HepG2 (cell line): ENCODE results near the gene DMTF1. TPM values are rescaled to one million over a fixed set of nuclear protein-coding genes. Genes with fewer than 3 reads are reported as not detected.

Experiments used
- BRF2 ChIP-seq: sonication (generic); formaldehyde crosslinking; IDR thresholded peaks from 2 replicates; pipeline ENCODE4 v1.8.1; 2022; ENCODE audit warnings: mild to moderate bottlenecking, missing genetic modification reagents
- CBX5 ChIP-seq: sonication (generic); formaldehyde crosslinking; IDR thresholded peaks from 2 replicates; pipeline ENCODE4 v1.4.0; 2020; ENCODE audit warnings: missing genetic modification reagents, borderline replicate concordance
- CENPX ChIP-seq: sonication (generic); formaldehyde crosslinking; IDR thresholded peaks from 2 replicates; pipeline ENCODE4 v1.9.0; 2021; ENCODE audit warnings: mild to moderate bottlenecking, missing genetic modification reagents, moderate library complexity
- FOXC1 ChIP-seq: sonication (generic); formaldehyde crosslinking; IDR thresholded peaks from 2 replicates; pipeline ENCODE4 v1.8.0; 2022; ENCODE audit warnings: mild to moderate bottlenecking, missing genetic modification reagents, borderline replicate concordance
- GABPB1 ChIP-seq: IDR thresholded peaks from 2 replicates; pipeline ENCODE4 v1.6.1; 2016; ENCODE audit warnings: mild to moderate bottlenecking, missing genetic modification reagents, moderate library complexity, missing compliant biosample characterization
- NR1H2 ChIP-seq: sonication (generic); formaldehyde crosslinking; IDR thresholded peaks from 2 replicates; pipeline ENCODE4 v1.8.1; 2022; ENCODE audit warnings: low read depth, missing genetic modification reagents, borderline replicate concordance
- NR2F2 ChIP-seq: IDR thresholded peaks from 2 replicates; pipeline ENCODE4 v1.6.1; 2012; ENCODE audit warnings: low read depth, inconsistent platforms, borderline replicate concordance
- PBX3 ChIP-seq: sonication (generic); formaldehyde crosslinking; IDR thresholded peaks from 2 replicates; pipeline ENCODE4 v1.8.1; 2023; ENCODE audit warnings: missing genetic modification reagents, inconsistent platforms, borderline replicate concordance
- RCOR2 ChIP-seq: IDR thresholded peaks from 2 replicates; pipeline ENCODE4 v1.6.1; 2016; ENCODE audit warnings: missing biosample characterization, missing genetic modification reagents
- RNF219 ChIP-seq: sonication (generic); formaldehyde crosslinking; IDR thresholded peaks from 2 replicates; pipeline ENCODE4 v1.5.0; 2020; ENCODE audit warnings: mild to moderate bottlenecking, missing genetic modification reagents
- SCMH1 ChIP-seq: sonication (generic); formaldehyde crosslinking; IDR thresholded peaks from 2 replicates; pipeline ENCODE4 v1.9.0; 2021; ENCODE audit warnings: missing genetic modification reagents, mild to moderate bottlenecking, borderline replicate concordance
- ZFAT ChIP-seq: sonication (generic); formaldehyde crosslinking; conservative IDR thresholded peaks from 2 replicates; pipeline ENCODE4 v1.8.1; 2023; ENCODE audit warnings: missing genetic modification reagents, inconsistent platforms
- ZNF121 ChIP-seq: sonication (generic); formaldehyde crosslinking; IDR thresholded peaks from 2 replicates; pipeline ENCODE4 v1.5.0; 2020; ENCODE audit warnings: mild to moderate bottlenecking, missing genetic modification reagents
- ZNF136 ChIP-seq: sonication (generic); formaldehyde crosslinking; IDR thresholded peaks from 2 replicates; pipeline ENCODE4 v1.8.1; 2022; ENCODE audit warnings: low read depth, mild to moderate bottlenecking, moderate library complexity, missing genetic modification reagents
- ZNF224 ChIP-seq: sonication (generic); formaldehyde crosslinking; IDR thresholded peaks from 2 replicates; pipeline ENCODE4 v1.5.0; 2020; ENCODE audit warnings: mild to moderate bottlenecking, missing genetic modification reagents
- ZNF274 ChIP-seq: sonication (generic); formaldehyde crosslinking; IDR thresholded peaks from 2 replicates; pipeline ENCODE4 v1.5.1; 2020; ENCODE audit warnings: mild to moderate bottlenecking, missing genetic modification reagents
- ZNF501 ChIP-seq: sonication (generic); formaldehyde crosslinking; IDR thresholded peaks from 2 replicates; pipeline ENCODE4 v1.5.1; 2020; ENCODE audit warnings: mild to moderate bottlenecking, moderate library complexity, missing genetic modification reagents
- ZNF646 ChIP-seq: sonication (generic); formaldehyde crosslinking; IDR thresholded peaks from 2 replicates; pipeline ENCODE4 v1.9.0; 2021; ENCODE audit warnings: mild to moderate bottlenecking, missing genetic modification reagents
- ZZZ3 ChIP-seq: sonication (generic); formaldehyde crosslinking; IDR thresholded peaks from 2 replicates; pipeline ENCODE4 v1.4.0; 2020; ENCODE audit warnings: missing genetic modification reagents, mild to moderate bottlenecking, borderline replicate concordance
- polyA plus RNA-seq, 8 experiments: library from polyadenylated mRNA; depleted of rRNA in 3 of 8; stranded (reverse) in 7 of 8; unstranded in 1 of 8; fragments of >200 nt; fragmentation: Illumina TruSeq in 4 of 8; extraction: Trizol in 4 of 8; gene quantifications; 2 replicates each; pipeline versions ENCODE4 v1.2.1 to v1.2.3, GENCODE V29; 2011 to 2016; ENCODE audit warnings: low read depth in 4 of 8, missing spikeins in 1 of 8, mixed read lengths in 1 of 8; ENCODE audit not compliant: insufficient read depth in 1 of 8
- total RNA-seq, 5 experiments: library from RNA; depleted of rRNA; stranded (reverse); fragments of >200 nt; fragmentation: Illumina TruSeq; extraction: Trizol; gene quantifications; 2 replicates each; pipeline ENCODE4 v1.2.3, GENCODE V29; 2016; ENCODE audit warnings: low read depth in 1 of 5

The DMTF1 gene
- total and polyA plus RNA-seq, 2 of the 13 experiments (the other 11 are each of a cell fraction or from before 2014, with no cell fraction given): 45.8 to 132 TPM

- TF ChIP-seq GABPB1 (peak; percentile 60), ZNF646 (CRISPR knock-in tag) (no peak), SCMH1 (CRISPR knock-in tag) (no peak), ZNF274 (CRISPR knock-in tag) (no peak), ZNF501 (CRISPR knock-in tag) (no peak; the same call in 1 of the 2 replicates), ZNF224 (CRISPR knock-in tag) (peak; percentile 45; the same call in 1 of the 2 replicates), FOXC1 (CRISPR knock-in tag) (no peak), NR1H2 (CRISPR knock-in tag) (no peak), PBX3 (CRISPR knock-in tag) (no peak), BRF2 (CRISPR knock-in tag) (no peak), NR2F2 (no peak), ZZZ3 (CRISPR knock-in tag) (no peak), ZNF136 (CRISPR knock-in tag) (no peak), CENPX (CRISPR knock-in tag) (no peak; the same call in 1 of the 2 replicates), ZFAT (CRISPR knock-in tag) (no peak), CBX5 (CRISPR knock-in tag) (no peak), RNF219 (CRISPR knock-in tag) (no peak), ZNF121 (CRISPR knock-in tag) (no peak), RCOR2 (CRISPR knock-in tag) (0 out of 2 replicates have a peak, but pooled peaks have one; percentile 33)
These were observed 67.9 kb downstream of the DMTF1 start (continued) for GRCh38 chr7:87220026-87220733.
